ENCODE data around the gene HNRNPLL. TPM values are rescaled to one million over a fixed set of nuclear protein-coding genes. Genes with fewer than 3 reads are reported as not detected.

Gene HNRNPLL
- total and polyA plus RNA-seq, 2 of the 13 experiments (the other 11 are each of a cell fraction or from before 2014, with no cell fraction given) = 49.4 to 103 TPM

DNA sequence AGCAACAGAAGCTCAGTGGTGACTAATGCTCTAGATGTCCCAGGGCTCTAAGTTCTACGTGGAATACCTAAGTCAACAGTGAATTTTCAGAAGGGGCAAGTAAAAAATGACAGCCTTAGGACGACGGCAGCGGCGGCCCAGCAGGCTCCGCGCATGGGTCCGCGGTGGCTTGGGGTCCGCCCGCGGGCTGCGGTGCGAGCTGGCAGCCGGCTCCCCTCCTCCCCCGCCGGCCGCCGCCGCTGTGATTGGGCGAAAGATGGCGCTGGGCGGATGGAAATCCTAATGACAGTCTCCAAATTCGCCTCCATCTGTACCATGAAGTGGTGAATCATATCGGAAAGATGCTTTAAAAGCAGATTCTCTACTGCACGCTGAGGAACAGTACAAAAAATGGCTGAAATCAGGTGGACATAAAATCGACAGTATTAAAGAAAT is 74.7 kb downstream of the HNRNPLL start:
- FAIRE-seq = no peak
- peak; percentile 36 for DNase-seq (ENCODE audit: low spot score)
- H3K9ac ChIP-seq (ENCODE audit: insufficient read depth, low read depth, low read length) = peak overlapping the region; percentile 18; the same call in 1 of the 2 replicates
- TF ChIP-seq ATF6 (CRISPR knock-in tag; conservative IDR thresholded peaks at IDR 0.05) (no peak), TOE1 (CRISPR knock-in tag; IDR thresholded peaks at IDR 0.05) (no peak), MED13 (CRISPR knock-in tag; IDR thresholded peaks at IDR 0.05) (no peak), ZNF432 (CRISPR knock-in tag; IDR thresholded peaks at IDR 0.05; ENCODE audit: borderline replicate concordance) (no peak), ZFP62 (CRISPR knock-in tag; IDR thresholded peaks at IDR 0.05) (no peak), HMGA1 (CRISPR knock-in tag; conservative IDR thresholded peaks at IDR 0.05) (no peak), ZSCAN12 (CRISPR knock-in tag; IDR thresholded peaks at IDR 0.05) (no peak), FLYWCH1 (CRISPR knock-in tag; IDR thresholded peaks at IDR 0.05) (no peak), ZNF605 (CRISPR knock-in tag; IDR thresholded peaks at IDR 0.05) (no peak), ZNF17 (CRISPR knock-in tag; IDR thresholded peaks at IDR 0.05) (no peak), ZSCAN31 (CRISPR knock-in tag; IDR thresholded peaks at IDR 0.05; ENCODE audit: low read depth) (no peak), TEF (CRISPR knock-in tag; IDR thresholded peaks at IDR 0.05) (no peak), CREM (IDR thresholded peaks at IDR 0.05) (no peak), CREM (CRISPR knock-in tag; IDR thresholded peaks at IDR 0.05) (no peak), PLSCR1 (CRISPR knock-in tag; IDR thresholded peaks at IDR 0.05; ENCODE audit: borderline replicate concordance) (no peak), MLLT10 (CRISPR knock-in tag; IDR thresholded peaks at IDR 0.05) (no peak), PCBP1 (IDR thresholded peaks at IDR 0.05; ENCODE audit: borderline replicate concordance, low read depth, low read length) (no peak), NR2F6 (IDR thresholded peaks at IDR 0.05) (no peak), NR2F6 (CRISPR knock-in tag; IDR thresholded peaks at IDR 0.05) (no peak), CHD4 (IDR thresholded peaks at IDR 0.05; ENCODE audit: borderline replicate concordance, low read length) (no peak)
- TF ChIP-seq, protein P1, sequence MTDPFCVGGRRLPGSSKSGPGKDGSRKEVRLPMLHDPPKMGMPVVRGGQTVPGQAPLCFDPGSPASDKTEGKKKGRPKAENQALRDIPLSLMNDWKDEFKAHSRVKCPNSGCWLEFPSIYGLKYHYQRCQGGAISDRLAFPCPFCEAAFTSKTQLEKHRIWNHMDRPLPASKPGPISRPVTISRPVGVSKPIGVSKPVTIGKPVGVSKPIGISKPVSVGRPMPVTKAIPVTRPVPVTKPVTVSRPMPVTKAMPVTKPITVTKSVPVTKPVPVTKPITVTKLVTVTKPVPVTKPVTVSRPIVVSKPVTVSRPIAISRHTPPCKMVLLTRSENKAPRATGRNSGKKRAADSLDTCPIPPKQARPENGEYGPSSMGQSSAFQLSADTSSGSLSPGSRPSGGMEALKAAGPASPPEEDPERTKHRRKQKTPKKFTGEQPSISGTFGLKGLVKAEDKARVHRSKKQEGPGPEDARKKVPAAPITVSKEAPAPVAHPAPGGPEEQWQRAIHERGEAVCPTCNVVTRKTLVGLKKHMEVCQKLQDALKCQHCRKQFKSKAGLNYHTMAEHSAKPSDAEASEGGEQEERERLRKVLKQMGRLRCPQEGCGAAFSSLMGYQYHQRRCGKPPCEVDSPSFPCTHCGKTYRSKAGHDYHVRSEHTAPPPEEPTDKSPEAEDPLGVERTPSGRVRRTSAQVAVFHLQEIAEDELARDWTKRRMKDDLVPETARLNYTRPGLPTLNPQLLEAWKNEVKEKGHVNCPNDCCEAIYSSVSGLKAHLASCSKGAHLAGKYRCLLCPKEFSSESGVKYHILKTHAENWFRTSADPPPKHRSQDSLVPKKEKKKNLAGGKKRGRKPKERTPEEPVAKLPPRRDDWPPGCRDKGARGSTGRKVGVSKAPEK (CRISPR knock-in tag; IDR thresholded peaks at IDR 0.05; ENCODE audit: borderline replicate concordance) = no peak

More for the DNA sequence above, 74.7 kb downstream of the HNRNPLL start:
- in situ Hi-C loops (cut with HindIII; ENCODE audit: extremely low pct_ligation_motif_present, low pct_unique_long_range_greater_than_20kb) (no loop called here), intact Hi-C loops (cut with micrococcal nuclease; ENCODE audit: unreplicated experiment) (no loop called here)
- peak overlapping the region; percentile 86 for H3K4me2 ChIP-seq (ENCODE audit: low read depth, low read length)
- no peak overlapping the region for H2AFZ ChIP-seq (ENCODE audit: low read length)
- no TSS peak for BruUV-seq (replicated peaks)
- H3K4me3 ChIP-seq (replicated peaks in 1 of 3; ENCODE audit: insufficient read depth in 1 of 3, low read depth in 2 of 3, low read length in 3 of 3) = peak overlapping the region; percentile 25 to 62 (median 44); a peak in 5 of 6 replicates
- POLR2A ChIA-PET = interaction anchor here (1.2 kb wide), 1 partner anchor 223 kb away, joined by 6 read pairs; the partner anchor contains the start of gene SRSF7
- H3K27me3 ChIP-seq (ENCODE audit: control insufficient read depth in 1 of 2, insufficient read depth in 2 of 2, low read length in 2 of 2) = peaks cover 3 to 40% of the 10 kb centered on the region in 2 experiments; a peak in 4 of 5 replicates
- CTCF ChIA-PET (ENCODE audit: low intra/inter-chr PET ratio, low total read pairs) = no interaction called here
- ATAC-seq = peak; percentile 55
- H4K20me1 ChIP-seq (ENCODE audit: insufficient read depth, low read length) = no peaks in the 10 kb centered on the region
- no peaks in the 10 kb centered on the region for H3K9me3 ChIP-seq (ENCODE audit: low read length)
- no peaks in the 10 kb centered on the region for H3K36me3 ChIP-seq (replicated peaks in 1 of 2; ENCODE audit: control insufficient read depth in 1 of 2, insufficient read depth in 2 of 2, low read length in 2 of 2)
- peaks cover 55% of the 10 kb centered on the region for H3K4me1 ChIP-seq (ENCODE audit: insufficient read depth, low read length)
- 2% methylated on average over 25 of the region's 27 CpGs for WGBS (ENCODE audit: low lambda C conversion rate)
- no peak overlapping the region for H3K27ac ChIP-seq (ENCODE audit: extremely low read length, insufficient read depth, low read length)
- no peaks in the 10 kb centered on the region for H3K79me2 ChIP-seq (ENCODE audit: insufficient read depth, low read length)
